HEK293T (cell line): Measurements from ENCODE around the gene DAP.
"Not testable (repeated sequence)": the region's sequence is repeated elsewhere in the genome, so short reads cannot be mapped to it uniquely, and the experiment has no call there.

Experiments
- CTCF ChIA-PET: fragments of 350-600 bp; formaldehyde crosslinking; extraction: SDS; loops from one replicate; lab custom pipeline; 2021; ENCODE audit warnings: antibody characterized with exemption, inconsistent platforms; lab: Yijun Ruan, JAX
- POLR2A ChIA-PET: fragments of 350-600 bp; formaldehyde crosslinking; extraction: SDS; loops from one replicate; lab custom pipeline; 2020; ENCODE audit warnings: antibody characterized with exemption, inconsistent platforms; lab: Yijun Ruan, JAX
- DNase-seq: peaks from one replicate; pipeline ENCODE4 v3.0.0; 2012; ENCODE audit warnings: mixed read lengths; ENCODE audit errors: extremely low spot score
- ARNT ChIP-seq: fragments of 450-650 bp; IDR thresholded peaks from 2 replicates; pipeline ENCODE4 v1.6.1; 2017; ENCODE audit warnings: mild to moderate bottlenecking
- BHLHE40 ChIP-seq: fragments of 450-650 bp; IDR thresholded peaks from 2 replicates; pipeline ENCODE4 v1.6.1; 2016; ENCODE audit warnings: mild to moderate bottlenecking, moderate library complexity, borderline replicate concordance
- CTBP1 ChIP-seq: fragments of 450-650 bp; IDR thresholded peaks from 2 replicates; pipeline ENCODE4 v1.6.1; 2016; ENCODE audit warnings: borderline replicate concordance
- ELF4 ChIP-seq: fragments of 450-650 bp; IDR thresholded peaks from 2 replicates; pipeline ENCODE4 v1.6.1; 2017; ENCODE audit warnings: antibody characterized with exemption
- FOXA1 ChIP-seq: fragments of 450-650 bp; IDR thresholded peaks from 2 replicates; pipeline ENCODE4 v1.6.1; 2016; ENCODE audit warnings: mild to moderate bottlenecking
- FOXK2 ChIP-seq: fragments of 450-650 bp; IDR thresholded peaks from 2 replicates; pipeline ENCODE4 v1.6.1; 2016; ENCODE audit warnings: mild to moderate bottlenecking
- FOXM1 ChIP-seq: fragments of 450-650 bp; IDR thresholded peaks from 2 replicates; pipeline ENCODE4 v1.6.1; 2017; ENCODE audit warnings: mild to moderate bottlenecking, borderline replicate concordance
- HDGF ChIP-seq: fragments of 450-650 bp; IDR thresholded peaks from 2 replicates; pipeline ENCODE4 v1.6.1; 2017; ENCODE audit warnings: antibody characterized with exemption, borderline replicate concordance
- L3MBTL2 ChIP-seq: fragments of 450-650 bp; conservative IDR thresholded peaks from 2 replicates; pipeline ENCODE4 v1.6.1; 2016; ENCODE audit warnings: mild to moderate bottlenecking
- LEF1 ChIP-seq: fragments of 450-650 bp; IDR thresholded peaks from 2 replicates; pipeline ENCODE4 v1.6.1; 2017; ENCODE audit warnings: mild to moderate bottlenecking, borderline replicate concordance
- NFRKB ChIP-seq: fragments of 450-650 bp; IDR thresholded peaks from 2 replicates; pipeline ENCODE4 v1.6.1; 2016; ENCODE audit warnings: mild to moderate bottlenecking, moderate library complexity
- SP1 ChIP-seq: fragments of 450-650 bp; IDR thresholded peaks from 2 replicates; pipeline ENCODE4 v1.6.1; 2017
- SUZ12 ChIP-seq: fragments of 450-650 bp; IDR thresholded peaks from 2 replicates; pipeline ENCODE4 v1.6.1; 2016; ENCODE audit warnings: mild to moderate bottlenecking
- TARDBP ChIP-seq: fragments of 450-650 bp; IDR thresholded peaks from 2 replicates; pipeline ENCODE4 v1.6.1; 2016
- ZNF384 ChIP-seq: fragments of 450-650 bp; IDR thresholded peaks from 2 replicates; pipeline ENCODE4 v1.6.1; 2016
- TF ChIP-seq, protein P1 (sequence below): fragments of 450-650 bp; IDR thresholded peaks from 2 replicates; pipeline ENCODE4 v1.6.1; 2016

Gene DAP

DNA sequence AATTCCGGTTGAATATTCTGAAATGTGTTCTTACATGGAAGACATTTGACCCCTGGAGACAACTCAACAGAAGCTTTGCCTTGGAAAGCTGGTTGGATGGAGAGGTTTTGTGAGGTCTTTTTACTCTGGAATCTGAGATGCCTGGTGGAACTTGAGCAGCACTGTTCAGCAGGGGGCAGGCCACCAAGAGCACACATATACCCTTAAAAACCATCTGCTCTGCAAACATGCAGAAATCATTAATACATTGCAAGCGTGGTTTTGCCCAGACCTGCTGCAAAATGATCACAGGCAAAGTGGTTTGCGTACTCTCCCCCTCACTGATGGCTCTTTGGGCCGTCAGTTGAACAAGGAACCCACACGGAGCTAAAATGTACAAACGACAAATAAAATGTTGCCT lies 32.8 kb upstream of the DAP start:
- CTCF ChIA-PET: no interaction called here
- no peak for DNase-seq

DNA sequence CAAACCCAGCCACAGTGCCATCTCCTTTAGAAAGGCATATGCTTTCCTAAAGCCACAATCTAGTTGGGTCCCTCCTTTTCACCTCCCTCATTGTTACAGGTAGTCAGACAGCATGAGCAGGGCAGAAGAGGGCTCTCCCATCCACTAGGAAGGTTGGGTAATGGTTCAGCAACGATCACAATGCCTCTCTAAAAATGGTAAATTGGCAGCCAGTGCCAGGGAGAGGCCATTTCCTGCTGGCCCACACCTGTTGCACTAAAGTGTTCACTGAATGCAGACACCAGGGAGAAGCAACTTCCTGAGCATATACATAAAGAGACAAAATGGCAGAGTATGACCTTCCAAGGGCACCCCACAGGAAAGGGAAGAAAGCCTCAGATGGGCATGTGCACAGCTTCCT lies 31.3 kb upstream of the DAP start:
- no peak for DNase-seq
- TF ChIP-seq BHLHE40: no peak
- POLR2A ChIA-PET: no interaction called here
- CTCF ChIA-PET: no interaction called here

More for the DNA sequence above, 32.8 kb upstream of the DAP start:
- TF ChIP-seq FOXK2: no peak
- TF ChIP-seq FOXM1: no peak
- TF ChIP-seq SUZ12: no peak
- TF ChIP-seq HDGF: no peak
- TF ChIP-seq, protein P1, sequence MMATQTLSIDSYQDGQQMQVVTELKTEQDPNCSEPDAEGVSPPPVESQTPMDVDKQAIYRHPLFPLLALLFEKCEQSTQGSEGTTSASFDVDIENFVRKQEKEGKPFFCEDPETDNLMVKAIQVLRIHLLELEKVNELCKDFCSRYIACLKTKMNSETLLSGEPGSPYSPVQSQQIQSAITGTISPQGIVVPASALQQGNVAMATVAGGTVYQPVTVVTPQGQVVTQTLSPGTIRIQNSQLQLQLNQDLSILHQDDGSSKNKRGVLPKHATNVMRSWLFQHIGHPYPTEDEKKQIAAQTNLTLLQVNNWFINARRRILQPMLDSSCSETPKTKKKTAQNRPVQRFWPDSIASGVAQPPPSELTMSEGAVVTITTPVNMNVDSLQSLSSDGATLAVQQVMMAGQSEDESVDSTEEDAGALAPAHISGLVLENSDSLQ: no peak
- no peak for TF ChIP-seq ARNT
- no peak for TF ChIP-seq ZNF384
- no peak for TF ChIP-seq SP1
- no peak for TF ChIP-seq TARDBP
- no peak for TF ChIP-seq L3MBTL2
- no peak for TF ChIP-seq ELF4
- no peak for TF ChIP-seq LEF1
- POLR2A ChIA-PET: no interaction called here

DNA sequence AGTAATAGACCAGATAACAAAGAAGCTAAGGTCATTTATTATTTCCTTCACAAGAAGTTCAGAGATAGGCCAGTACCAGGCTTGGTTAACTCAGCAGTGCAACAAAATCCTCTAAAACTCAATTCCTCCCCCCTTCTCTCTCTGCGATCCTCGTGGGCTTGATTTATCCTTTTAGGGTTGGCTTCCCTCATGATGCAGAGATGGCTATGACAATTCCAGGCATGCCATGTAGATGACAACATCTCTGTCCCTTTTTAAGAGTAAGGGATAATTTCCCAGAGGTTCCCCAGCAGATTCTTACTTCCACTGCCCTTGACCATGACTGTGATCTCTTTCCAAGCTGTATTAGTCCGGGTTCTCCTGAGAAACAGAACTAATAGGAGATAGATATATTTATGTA lies 28.7 kb upstream of the DAP start:
- TF ChIP-seq ZNF384 (no peak), FOXM1 (no peak), CTBP1 (no peak), ELF4 (no peak)
- TF ChIP-seq, protein P1: no peak
- POLR2A ChIA-PET: no interaction called here
- CTCF ChIA-PET: no interaction called here
- no peak for DNase-seq

DNA sequence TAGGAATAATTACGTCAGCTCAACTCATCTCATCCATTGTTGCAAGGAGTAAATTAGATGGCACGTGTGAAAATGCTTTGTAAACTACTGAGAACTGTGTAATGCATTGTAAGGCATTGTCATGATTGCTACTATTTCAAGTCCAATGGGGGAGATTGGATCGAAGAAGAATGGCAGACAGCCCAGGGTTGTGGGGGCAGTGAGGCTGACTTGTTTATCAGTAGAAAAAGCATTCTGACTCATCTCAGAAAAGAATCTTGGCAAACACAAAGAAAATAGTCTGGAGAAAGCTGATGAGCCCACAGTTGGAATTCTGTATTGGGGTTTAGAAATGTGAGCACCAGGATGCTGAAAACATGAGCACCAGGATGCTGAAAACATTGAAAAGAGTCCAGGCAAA lies 28.0 kb upstream of the DAP start:
- TF ChIP-seq NFRKB (no peak), CTBP1 (no peak), ARNT (no peak), ZNF384 (no peak), L3MBTL2 (no peak), FOXA1 (no peak), HDGF (no peak), SUZ12 (no peak), BHLHE40 (no peak), LEF1 (no peak), SP1 (no peak), FOXK2 (no peak), FOXM1 (no peak), ELF4 (no peak), TARDBP (no peak)
- TF ChIP-seq, protein P1: no peak
- no peak for DNase-seq
- ChIA-PET POLR2A (no interaction called here), CTCF (no interaction called here)

DNA sequence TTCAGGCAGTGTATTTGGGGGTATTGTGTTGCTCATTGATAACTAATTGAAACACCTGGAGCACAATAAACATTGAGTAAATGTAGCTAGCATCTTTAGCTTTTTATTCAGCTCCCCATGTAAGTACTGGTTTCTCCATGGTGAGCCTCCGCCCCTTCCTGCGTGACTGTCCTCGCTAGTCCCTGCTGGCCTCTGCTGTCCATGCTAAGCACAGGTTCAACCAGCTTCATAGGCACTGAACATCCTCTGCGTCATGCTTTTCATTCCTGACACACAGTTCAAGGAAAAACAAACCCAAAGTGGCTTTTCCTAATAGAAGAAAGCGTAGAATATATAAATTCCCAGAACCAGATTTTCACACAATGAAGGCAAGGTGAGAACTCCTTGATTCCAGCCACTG lies 27.3 kb upstream of the DAP start:
- DNase-seq: no peak
- TF ChIP-seq HDGF: no peak
- TF ChIP-seq SUZ12: no peak
- TF ChIP-seq ELF4: no peak
- no peak for TF ChIP-seq BHLHE40
- no peak for TF ChIP-seq ARNT
- ChIA-PET CTCF (no interaction called here), POLR2A (no interaction called here)

DNA sequence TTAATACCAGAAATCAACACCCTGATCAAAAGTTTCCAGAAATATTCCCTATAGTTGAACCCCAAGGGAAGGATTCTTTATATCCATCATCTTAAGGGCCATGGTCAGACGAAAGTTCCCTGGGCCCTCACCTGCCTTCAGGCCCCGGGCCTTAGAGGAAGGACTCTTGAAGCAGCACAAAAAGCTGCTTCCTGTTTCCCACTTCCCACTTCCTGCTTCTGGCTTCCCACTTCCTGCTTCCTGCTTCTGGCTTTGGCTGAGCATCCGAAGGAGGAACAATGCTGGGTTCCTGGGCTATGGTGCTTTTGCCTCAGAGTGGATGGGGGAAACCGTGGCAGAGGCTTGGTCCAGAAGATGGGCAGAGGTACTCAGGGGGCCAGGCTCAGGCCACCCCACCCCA lies 25.8 kb upstream of the DAP start:
- no peak for TF ChIP-seq ARNT
- TF ChIP-seq FOXK2: no peak
- TF ChIP-seq HDGF: no peak
- no peak for TF ChIP-seq NFRKB
- no peak for TF ChIP-seq FOXA1
- TF ChIP-seq ZNF384: no peak
- TF ChIP-seq SUZ12: no peak
- TF ChIP-seq BHLHE40: no peak
- TF ChIP-seq TARDBP: no peak
- TF ChIP-seq FOXM1: no peak
- TF ChIP-seq ELF4: no peak
- TF ChIP-seq, protein P1: no peak
- ChIA-PET CTCF (no interaction called here), POLR2A (no interaction called here)
- DNase-seq: no peak

DNA sequence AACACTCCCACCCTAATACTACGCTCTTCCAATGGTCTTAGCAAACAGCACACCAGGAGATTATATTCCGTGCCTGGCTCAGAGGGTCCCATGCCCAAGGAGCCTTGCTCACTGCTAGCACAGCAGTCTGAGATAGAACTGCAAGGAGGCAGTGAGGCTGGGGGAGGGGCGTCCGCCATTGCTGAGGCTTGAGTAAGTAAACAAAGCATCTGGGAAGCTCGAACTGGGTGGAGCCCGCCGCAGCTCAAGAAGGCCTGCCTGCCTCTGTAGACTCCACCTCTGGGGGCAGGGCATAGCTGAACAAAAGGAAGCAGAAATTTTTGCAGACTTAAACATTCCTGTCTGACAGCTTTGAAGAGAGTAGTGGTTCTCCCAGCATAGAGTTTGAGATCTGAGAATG lies 19.2 kb upstream of the DAP start:
- CTCF ChIA-PET, DNase-seq: not testable (repeated sequence)
- POLR2A ChIA-PET: interaction anchor here (1.8 kb wide), 1 partner anchor 19 kb away, joined by 5 read pairs; the partner anchor contains the start of gene DAP
